ENCODE results near the gene IRX6.

GRCh38 chr16:55294129-55294528 lies 29.9 kb upstream of the IRX6 start:
- TF ChIP-seq SUZ12 (IDR thresholded peaks at IDR 0.05) (no peak), FOXM1 (IDR thresholded peaks at IDR 0.05; ENCODE audit: borderline replicate concordance) (no peak), BHLHE40 (IDR thresholded peaks at IDR 0.05; ENCODE audit: borderline replicate concordance) (no peak), SP1 (IDR thresholded peaks at IDR 0.05) (no peak)
